ENCODE results near the gene PCDH9.

Gene PCDH9

GRCh38 chr13:66803013-66803807, 426.9 kb downstream of the PCDH9 start:
- Histone ChIP-seq H3K4me2 (no peak overlapping the region), H3K79me2 (ENCODE audit: insufficient read depth, low read depth) (no peaks in the 10 kb centered on the region), H3K36me3 (ENCODE audit: insufficient read depth) (no peaks in the 10 kb centered on the region), H3K27ac (no peak overlapping the region), H3K4me3 (IDR thresholded peaks at IDR 0.05; ENCODE audit: insufficient read depth, low read depth, low read length) (no peak overlapping the region), H3K27me3 (ENCODE audit: insufficient read depth, low read depth) (no peaks in the 10 kb centered on the region), H4K20me1 (ENCODE audit: insufficient read depth) (no peaks in the 10 kb centered on the region), H3K9ac (no peak overlapping the region), H3K4me1 (ENCODE audit: low read depth, poor library complexity, severe bottlenecking) (no peaks in the 10 kb centered on the region), H2AFZ (ENCODE audit: low read depth) (no peak overlapping the region)
- TF ChIP-seq CTCF (conservative IDR thresholded peaks at IDR 0.05; ENCODE audit: low read depth, low read length) = no peak

GRCh38 chr13:66795636-66796035, 434.5 kb downstream of the PCDH9 start:
- no peak overlapping the region for H3K4me3 ChIP-seq (IDR thresholded peaks at IDR 0.05; ENCODE audit: insufficient read depth, low read depth, low read length)
- H3K4me1 ChIP-seq (ENCODE audit: low read depth, poor library complexity, severe bottlenecking) = no peaks in the 10 kb centered on the region
- H3K4me2 ChIP-seq = no peak overlapping the region
- H2AFZ ChIP-seq (ENCODE audit: low read depth) = no peak overlapping the region
- no peak overlapping the region for H3K9ac ChIP-seq
- no peaks in the 10 kb centered on the region for H3K79me2 ChIP-seq (ENCODE audit: insufficient read depth, low read depth)
- no peak for TF ChIP-seq CTCF (conservative IDR thresholded peaks at IDR 0.05; ENCODE audit: low read depth, low read length)
- H3K27ac ChIP-seq = no peak overlapping the region
- H4K20me1 ChIP-seq (ENCODE audit: insufficient read depth) = no peaks in the 10 kb centered on the region
- no peaks in the 10 kb centered on the region for H3K27me3 ChIP-seq (ENCODE audit: insufficient read depth, low read depth)
- no peaks in the 10 kb centered on the region for H3K36me3 ChIP-seq (ENCODE audit: insufficient read depth)

- Histone ChIP-seq H3K27ac (no peak overlapping the region), H2AFZ (ENCODE audit: low read depth) (no peak overlapping the region), H3K9ac (no peak overlapping the region), H3K79me2 (ENCODE audit: insufficient read depth, low read depth) (no peaks in the 10 kb centered on the region), H3K36me3 (ENCODE audit: insufficient read depth) (no peaks in the 10 kb centered on the region), H3K4me1 (ENCODE audit: low read depth, poor library complexity, severe bottlenecking) (no peaks in the 10 kb centered on the region), H3K4me3 (IDR thresholded peaks at IDR 0.05; ENCODE audit: insufficient read depth, low read depth, low read length) (no peak overlapping the region), H3K4me2 (no peak overlapping the region), H4K20me1 (ENCODE audit: insufficient read depth) (no peaks in the 10 kb centered on the region), H3K27me3 (ENCODE audit: insufficient read depth, low read depth) (no peaks in the 10 kb centered on the region)
- no peak for TF ChIP-seq CTCF (conservative IDR thresholded peaks at IDR 0.05; ENCODE audit: low read depth, low read length)
Measured at GRCh38 chr13:66794340-66795031, 435.6 kb downstream of the PCDH9 start.

GRCh38 chr13:66790861-66791260, 439.3 kb downstream of the PCDH9 start:
- TF ChIP-seq CTCF (conservative IDR thresholded peaks at IDR 0.05; ENCODE audit: low read depth, low read length) = no peak
- Histone ChIP-seq H2AFZ (ENCODE audit: low read depth) (no peak overlapping the region), H4K20me1 (ENCODE audit: insufficient read depth) (no peaks in the 10 kb centered on the region), H3K27ac (no peak overlapping the region), H3K9ac (no peak overlapping the region), H3K27me3 (ENCODE audit: insufficient read depth, low read depth) (no peaks in the 10 kb centered on the region), H3K36me3 (ENCODE audit: insufficient read depth) (no peaks in the 10 kb centered on the region), H3K4me3 (IDR thresholded peaks at IDR 0.05; ENCODE audit: insufficient read depth, low read depth, low read length) (no peak overlapping the region), H3K4me1 (ENCODE audit: low read depth, poor library complexity, severe bottlenecking) (no peaks in the 10 kb centered on the region), H3K79me2 (ENCODE audit: insufficient read depth, low read depth) (no peaks in the 10 kb centered on the region), H3K4me2 (no peak overlapping the region)

All from KMS-11 (cell line).